HepG2 (cell line): ENCODE data around the gene RANBP2.

ENCODE experiments used
- TCF7L2 ChIP-seq: IDR thresholded peaks from 2 replicates; pipeline ENCODE4 v1.6.1; 2011; ENCODE audit warnings: mild to moderate bottlenecking, low read depth, low read length, moderate library complexity
- TF ChIP-seq, protein P1 (sequence below): sonication (generic); formaldehyde crosslinking; IDR thresholded peaks from 2 replicates; pipeline ENCODE4 v1.5.0; 2020; ENCODE audit warnings: mild to moderate bottlenecking, missing genetic modification reagents, moderate library complexity

DNA sequence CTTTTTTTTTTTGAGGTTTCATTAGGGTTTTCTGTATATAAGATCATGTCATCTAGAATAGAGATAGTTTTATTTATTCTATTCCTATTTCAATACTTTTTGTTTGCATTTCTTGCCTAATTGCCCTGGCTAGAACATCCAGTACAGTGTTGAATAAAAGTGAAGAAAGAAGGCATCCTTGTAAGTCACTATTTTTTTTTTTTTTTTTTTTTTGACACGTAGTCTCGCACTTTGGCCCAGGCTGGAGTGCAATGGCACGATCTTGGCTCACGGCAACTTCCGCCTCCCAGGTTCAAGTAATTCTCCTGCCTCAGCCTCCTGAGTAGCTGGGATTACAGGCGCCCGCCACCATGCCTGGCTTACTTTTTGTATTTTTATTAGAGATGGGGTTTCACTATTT is 27.8 kb upstream of the RANBP2 start:
- TF ChIP-seq, protein P1, sequence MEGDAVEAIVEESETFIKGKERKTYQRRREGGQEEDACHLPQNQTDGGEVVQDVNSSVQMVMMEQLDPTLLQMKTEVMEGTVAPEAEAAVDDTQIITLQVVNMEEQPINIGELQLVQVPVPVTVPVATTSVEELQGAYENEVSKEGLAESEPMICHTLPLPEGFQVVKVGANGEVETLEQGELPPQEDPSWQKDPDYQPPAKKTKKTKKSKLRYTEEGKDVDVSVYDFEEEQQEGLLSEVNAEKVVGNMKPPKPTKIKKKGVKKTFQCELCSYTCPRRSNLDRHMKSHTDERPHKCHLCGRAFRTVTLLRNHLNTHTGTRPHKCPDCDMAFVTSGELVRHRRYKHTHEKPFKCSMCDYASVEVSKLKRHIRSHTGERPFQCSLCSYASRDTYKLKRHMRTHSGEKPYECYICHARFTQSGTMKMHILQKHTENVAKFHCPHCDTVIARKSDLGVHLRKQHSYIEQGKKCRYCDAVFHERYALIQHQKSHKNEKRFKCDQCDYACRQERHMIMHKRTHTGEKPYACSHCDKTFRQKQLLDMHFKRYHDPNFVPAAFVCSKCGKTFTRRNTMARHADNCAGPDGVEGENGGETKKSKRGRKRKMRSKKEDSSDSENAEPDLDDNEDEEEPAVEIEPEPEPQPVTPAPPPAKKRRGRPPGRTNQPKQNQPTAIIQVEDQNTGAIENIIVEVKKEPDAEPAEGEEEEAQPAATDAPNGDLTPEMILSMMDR (CRISPR knock-in tag), result no peak
- no peak for TF ChIP-seq TCF7L2
